Measurements from ENCODE around the gene KSR2. TPM values are rescaled to one million over a fixed set of nuclear protein-coding genes. Genes with fewer than 3 reads are reported as not detected.

Gene KSR2
- total RNA-seq, 1 donor from 2014 or later: 2.0 TPM

- no peak overlapping the region for H3K27ac Mint-ChIP-seq
- no peaks in the 10 kb centered on the region for H3K9me3 Mint-ChIP-seq
- no peak for TF ChIP-seq CTCF (conservative IDR thresholded peaks at IDR 0.05)
- no peak for DNase-seq (ENCODE audit: extremely low spot score, unreplicated experiment)
- no peak overlapping the region for H3K4me3 Mint-ChIP-seq
- peaks cover 10% of the 10 kb centered on the region for H3K4me1 Mint-ChIP-seq (ENCODE audit: unreplicated experiment)
- H3K27me3 Mint-ChIP-seq: peaks cover 21% of the 10 kb centered on the region
- H3K36me3 Mint-ChIP-seq: no peaks in the 10 kb centered on the region
Measured at GRCh38 chr12:117417004-117417403, 551.8 kb downstream of the KSR2 start.

DNA sequence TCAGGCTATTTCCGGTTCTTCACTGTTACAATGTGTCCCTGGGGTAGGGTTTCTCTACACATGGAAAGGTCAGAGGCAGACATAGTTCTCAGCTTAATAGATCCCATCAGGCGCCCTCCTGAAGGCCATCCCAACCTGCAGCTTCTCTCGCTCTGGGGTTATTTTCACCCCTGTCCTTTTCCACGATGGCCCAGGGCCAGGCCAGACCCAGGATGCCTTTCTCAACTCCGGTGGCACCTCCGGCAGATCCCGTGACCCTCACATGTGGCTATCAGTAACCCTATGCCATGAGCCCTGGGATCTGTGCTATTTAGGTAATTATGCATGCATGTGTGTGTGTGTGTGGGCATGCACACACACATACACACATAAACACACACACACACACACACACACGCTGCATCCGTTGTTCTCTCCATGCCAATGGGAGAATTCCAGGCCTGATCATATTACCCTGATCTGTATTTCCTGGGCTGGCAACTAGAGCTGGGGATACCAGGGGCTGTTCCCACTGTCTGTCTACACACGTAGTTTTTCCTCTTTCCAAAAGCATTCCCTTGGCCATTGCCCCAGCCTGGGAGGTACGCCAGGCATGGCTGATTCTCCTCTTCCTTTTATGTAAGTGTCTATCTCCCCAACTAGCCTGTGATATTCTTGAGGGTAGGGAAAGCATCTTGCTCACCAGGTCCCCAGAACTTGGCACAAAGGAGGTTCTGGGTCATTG is 556.2 kb downstream of the KSR2 start:
- Mint-ChIP-seq H3K4me3 (no peak overlapping the region), H3K27ac (no peak overlapping the region), H3K27me3 (peaks cover 15% of the 10 kb centered on the region), H3K36me3 (no peaks in the 10 kb centered on the region), H3K4me1 (ENCODE audit: unreplicated experiment) (peaks cover 18% of the 10 kb centered on the region), H3K9me3 (no peaks in the 10 kb centered on the region)
- TF ChIP-seq CTCF (conservative IDR thresholded peaks at IDR 0.05): no peak
- no peak for DNase-seq (ENCODE audit: extremely low spot score, unreplicated experiment)

GRCh38 chr12:117409286-117409685 is 559.5 kb downstream of the KSR2 start:
- no peaks in the 10 kb centered on the region for H3K36me3 Mint-ChIP-seq
- no peak for TF ChIP-seq CTCF (conservative IDR thresholded peaks at IDR 0.05)
- H3K4me3 Mint-ChIP-seq: no peak overlapping the region
- H3K4me1 Mint-ChIP-seq (ENCODE audit: unreplicated experiment): peaks cover 22% of the 10 kb centered on the region
- DNase-seq (ENCODE audit: extremely low spot score, unreplicated experiment): no peak
- H3K27me3 Mint-ChIP-seq: peaks cover 38% of the 10 kb centered on the region
- H3K27ac Mint-ChIP-seq: no peak overlapping the region
- H3K9me3 Mint-ChIP-seq: no peaks in the 10 kb centered on the region

DNA sequence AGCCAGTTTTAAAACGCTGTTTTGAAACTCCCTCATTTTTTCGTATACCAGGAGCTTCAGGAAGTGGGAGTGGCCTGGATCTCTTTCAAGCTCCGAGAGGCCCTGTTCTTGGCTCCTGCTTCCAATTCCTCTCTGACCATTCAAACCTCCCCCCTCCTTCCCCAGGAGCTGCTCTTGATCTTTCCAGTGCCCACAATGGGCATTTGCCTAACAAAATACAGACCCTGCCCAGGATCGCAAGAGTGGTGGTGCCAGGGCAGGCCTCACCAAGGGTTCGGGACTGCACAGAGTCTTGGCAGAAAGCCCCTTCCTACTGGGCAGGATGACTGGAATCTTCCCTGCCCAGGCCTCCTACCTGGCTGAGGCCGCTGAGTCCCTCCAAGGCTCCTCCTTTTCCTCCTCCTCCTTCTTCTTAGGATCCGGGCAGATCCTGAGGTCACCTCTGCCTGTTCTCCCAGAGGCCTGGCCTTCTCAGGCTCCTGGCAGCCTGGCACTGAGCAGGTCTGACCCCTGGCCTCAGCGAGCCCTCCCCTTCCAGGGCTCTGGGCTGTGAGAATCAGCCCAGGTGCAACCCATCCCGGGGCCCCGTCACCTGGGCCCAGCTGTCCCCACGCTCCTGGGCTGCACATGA is 560.5 kb downstream of the KSR2 start:
- Mint-ChIP-seq H3K36me3 (no peaks in the 10 kb centered on the region), H3K27me3 (peaks cover 37% of the 10 kb centered on the region), H3K4me1 (ENCODE audit: unreplicated experiment) (peaks cover 22% of the 10 kb centered on the region), H3K27ac (peak overlapping the region; percentile 21), H3K9me3 (no peaks in the 10 kb centered on the region), H3K4me3 (peak overlapping the region; percentile 7)
- TF ChIP-seq CTCF (conservative IDR thresholded peaks at IDR 0.05): no peak
- DNase-seq (ENCODE audit: extremely low spot score, unreplicated experiment): no peak

DNA sequence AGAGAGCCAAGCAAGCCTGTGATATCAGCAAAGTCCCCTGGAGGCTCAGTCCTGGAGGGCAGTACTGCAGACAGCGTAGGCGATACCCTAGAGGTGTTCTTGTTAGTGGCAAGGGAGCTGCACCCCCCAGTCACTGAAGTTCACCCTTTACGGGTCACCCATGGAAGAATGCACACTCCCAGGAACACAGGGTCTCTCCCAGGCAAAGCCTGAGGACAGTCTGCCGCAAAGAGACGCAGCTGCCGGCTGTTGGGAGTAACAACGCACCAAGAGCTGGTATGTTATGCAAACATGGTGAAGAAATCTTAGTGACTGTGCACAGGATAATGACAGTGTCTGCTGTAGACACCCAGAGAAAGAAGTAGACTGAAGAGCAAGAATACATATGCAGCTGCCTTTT is 563.9 kb downstream of the KSR2 start:
- Mint-ChIP-seq H3K27me3 (peaks cover 45% of the 10 kb centered on the region), H3K4me3 (no peak overlapping the region)

More for the DNA sequence above, 563.9 kb downstream of the KSR2 start:
- H3K36me3 Mint-ChIP-seq: no peaks in the 10 kb centered on the region
- no peak for DNase-seq (ENCODE audit: extremely low spot score, unreplicated experiment)
- TF ChIP-seq CTCF (conservative IDR thresholded peaks at IDR 0.05): no peak
- peaks cover 19% of the 10 kb centered on the region for H3K4me1 Mint-ChIP-seq (ENCODE audit: unreplicated experiment)
- no peak overlapping the region for H3K27ac Mint-ChIP-seq
- no peaks in the 10 kb centered on the region for H3K9me3 Mint-ChIP-seq

Measured in type B pancreatic cell (in vitro differentiated cells).